NCI-H146 treated with DMSO at 0.1 percent for 48 hours (cell line): ENCODE measurements around the gene SENP8.
"Not testable (repeated sequence)": the region's sequence is repeated elsewhere in the genome, so short reads cannot be mapped to it uniquely, and the experiment has no call there.

Experiments
- DNase-seq: peaks from one replicate; lab custom pipeline; 2025; ENCODE audit not compliant: unreplicated experiment; lab: John Stamatoyannopoulos, UW

SENP8 gene

GRCh38 chr15:72118017-72118978 is at the start of gene SENP8, which contains the start of gene MYO9A:
Gene SENP8 (plus strand): TSS chr15:72118403. CDS start chr15:72139624, 21,221 bp downstream.
Gene MYO9A (minus strand): TSS chr15:72118150. CDS start chr15:72046563, 71,587 bp downstream.
- DNase-seq, result peak; percentile 87

GRCh38 chr15:72068856-72069255 is 49.3 kb upstream of the SENP8 start:
- no peak for DNase-seq

- DNase-seq, result no peak
Measured at GRCh38 chr15:72070817-72071447, 47.3 kb upstream of the SENP8 start.

- not testable (repeated sequence) for DNase-seq
Measured at GRCh38 chr15:72071448-72071825, 46.8 kb upstream of the SENP8 start.

GRCh38 chr15:72074335-72075060 is 43.7 kb upstream of the SENP8 start:
- no peak for DNase-seq

- DNase-seq, result no peak
Measured at GRCh38 chr15:72077950-72078349, 40.3 kb upstream of the SENP8 start.

- no peak for DNase-seq
Measured at GRCh38 chr15:72078887-72079286, 39.3 kb upstream of the SENP8 start.

GRCh38 chr15:72082176-72082575 is 36.0 kb upstream of the SENP8 start:
- no peak for DNase-seq

- no peak for DNase-seq
Measured at GRCh38 chr15:72086010-72086697, 32.0 kb upstream of the SENP8 start.

GRCh38 chr15:72086920-72087648 is 31.1 kb upstream of the SENP8 start:
- no peak for DNase-seq

- DNase-seq, result no peak
Measured at GRCh38 chr15:72092006-72092405, 26.2 kb upstream of the SENP8 start.

GRCh38 chr15:72092691-72093090 is 25.5 kb upstream of the SENP8 start:
- DNase-seq, result no peak

- no peak for DNase-seq
Measured at GRCh38 chr15:72096796-72097195, 21.4 kb upstream of the SENP8 start.

GRCh38 chr15:72098040-72098439 is 20.2 kb upstream of the SENP8 start:
- no peak for DNase-seq

GRCh38 chr15:72099155-72099554 is 19.0 kb upstream of the SENP8 start:
- DNase-seq, result no peak

GRCh38 chr15:72100551-72100950 is 17.7 kb upstream of the SENP8 start:
- DNase-seq, result not testable (repeated sequence)

GRCh38 chr15:72105111-72105510 is 13.1 kb upstream of the SENP8 start:
- DNase-seq, result no peak

- DNase-seq, result no peak
Measured at GRCh38 chr15:72106068-72106467, 12.1 kb upstream of the SENP8 start.

- DNase-seq, result no peak
Measured at GRCh38 chr15:72110355-72110754, 7.8 kb upstream of the SENP8 start.

GRCh38 chr15:72112116-72112515 is 6.1 kb upstream of the SENP8 start:
- no peak for DNase-seq
